Neural progenitor cell (in vitro differentiated cells): Measurements from ENCODE around the gene AMBRA1.

ENCODE experiments used
- CTCF ChIP-seq: fragments of 200-600 bp; sonication (generic); IDR thresholded peaks from 2 replicates; pipeline ENCODE4 v1.5.1; 2017; ENCODE audit warnings: antibody characterized with exemption, mild to moderate bottlenecking
- EZH2phosphoT487 ChIP-seq: fragments of 200-600 bp; sonication (generic); IDR thresholded peaks from 2 replicates; pipeline ENCODE4 v1.6.1; 2017; ENCODE audit warnings: antibody characterized with exemption

- peak; percentile 64 for TF ChIP-seq CTCF
- no peak for TF ChIP-seq EZH2phosphoT487
These were observed 246.8 kb downstream of the AMBRA1 start, which contains the start of gene DGKZ for GRCh38 chr11:46346886-46347636.
